ENCODE data around the gene ASCL1.

ASCL1 gene

DNA sequence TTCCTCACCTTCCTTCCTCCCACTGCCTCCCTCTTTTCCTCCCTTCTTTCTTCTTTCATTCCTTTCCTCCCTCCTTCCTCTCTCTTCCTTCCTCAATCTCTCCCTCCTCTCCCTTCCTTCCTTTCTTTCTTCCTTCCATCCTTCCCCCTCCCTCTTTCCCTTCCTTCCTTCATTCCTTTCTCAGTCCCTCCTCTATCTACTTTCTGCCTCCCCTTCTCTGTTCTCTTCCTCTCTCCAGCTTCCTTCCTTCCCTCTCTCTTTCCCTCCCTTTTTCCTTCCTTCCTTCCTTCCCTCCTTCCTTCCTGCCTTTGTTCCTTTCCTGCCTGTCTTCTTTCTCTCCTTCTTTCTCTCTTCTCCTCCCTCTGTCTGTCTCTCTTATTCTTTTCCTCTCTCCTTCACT lies 16.1 kb downstream of the ASCL1 start:
- no peak overlapping the region for H3K27ac ChIP-seq
- no peak for DNase-seq (ENCODE audit: low read depth, low spot score)

DNA sequence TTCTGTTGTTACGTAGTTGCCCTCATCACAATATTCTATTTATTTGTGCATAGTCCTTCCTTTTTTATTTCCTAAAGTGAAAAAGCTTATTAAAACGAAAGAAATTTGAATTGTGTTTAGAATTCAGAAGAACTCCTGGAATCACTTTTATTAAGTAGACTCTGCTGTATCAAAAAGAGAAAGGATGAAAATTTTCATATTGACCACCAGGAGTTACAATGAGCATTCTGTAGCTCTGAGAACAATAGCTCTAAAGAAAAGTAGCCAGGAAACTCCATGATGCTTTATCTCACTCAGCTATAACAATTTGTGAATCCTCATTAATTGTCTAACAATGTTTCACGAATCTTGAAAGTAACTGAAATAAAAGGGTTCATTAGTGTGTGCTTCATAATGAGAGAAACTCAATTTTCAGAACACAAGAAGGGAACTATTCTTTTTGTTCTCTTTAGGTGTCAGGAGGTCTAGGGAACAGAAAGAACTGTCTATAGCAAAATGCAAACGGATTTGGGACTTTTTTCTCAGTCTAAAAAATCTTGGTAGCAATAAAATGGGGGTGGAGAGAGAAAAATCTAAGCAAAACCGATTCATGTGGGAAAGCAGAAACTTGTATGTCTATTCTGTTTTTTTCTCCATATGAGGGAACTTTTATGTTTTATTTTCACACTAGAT lies 19.3 kb downstream of the ASCL1 start:
- no peak for DNase-seq (ENCODE audit: low read depth, low spot score)
- no peak overlapping the region for H3K27ac ChIP-seq

DNA sequence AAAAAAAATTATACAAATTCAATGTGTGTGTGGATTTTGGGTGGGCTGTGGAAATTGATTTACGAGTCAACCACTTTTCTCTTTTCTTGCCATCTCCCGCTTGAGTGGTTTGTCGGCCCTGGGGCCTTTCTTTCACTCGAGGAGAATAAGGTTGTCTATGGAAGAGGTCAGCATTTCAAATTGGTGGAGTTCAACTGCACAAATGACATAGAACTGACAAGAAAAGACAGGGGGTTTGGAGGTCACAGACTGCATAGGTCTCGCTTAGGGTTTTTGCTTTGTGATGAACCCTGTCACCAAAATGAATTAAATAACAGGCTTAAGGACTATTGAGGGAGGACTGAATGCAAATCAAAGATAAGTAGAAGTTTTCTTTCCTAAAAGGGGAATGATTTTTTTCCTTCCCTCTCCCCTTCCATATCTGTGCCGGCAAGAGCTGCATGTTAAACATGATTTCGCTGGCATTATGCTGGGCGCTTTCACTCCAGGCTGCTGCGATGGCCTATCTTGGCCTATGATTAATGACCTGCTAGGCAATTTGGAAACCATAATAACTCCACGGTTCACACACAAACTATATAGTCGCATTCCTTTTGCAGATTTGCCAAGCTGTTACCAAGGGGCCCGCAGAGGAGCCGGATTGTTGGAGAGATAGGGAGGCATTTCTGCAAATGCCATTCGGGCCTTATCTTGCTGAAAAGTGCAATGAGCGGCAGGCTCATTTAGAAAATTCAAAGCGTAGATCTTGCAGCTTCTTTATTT lies 20.7 kb downstream of the ASCL1 start:
- DNase-seq (ENCODE audit: low read depth, low spot score) = no peak
- H3K27ac ChIP-seq = no peak overlapping the region

DNA sequence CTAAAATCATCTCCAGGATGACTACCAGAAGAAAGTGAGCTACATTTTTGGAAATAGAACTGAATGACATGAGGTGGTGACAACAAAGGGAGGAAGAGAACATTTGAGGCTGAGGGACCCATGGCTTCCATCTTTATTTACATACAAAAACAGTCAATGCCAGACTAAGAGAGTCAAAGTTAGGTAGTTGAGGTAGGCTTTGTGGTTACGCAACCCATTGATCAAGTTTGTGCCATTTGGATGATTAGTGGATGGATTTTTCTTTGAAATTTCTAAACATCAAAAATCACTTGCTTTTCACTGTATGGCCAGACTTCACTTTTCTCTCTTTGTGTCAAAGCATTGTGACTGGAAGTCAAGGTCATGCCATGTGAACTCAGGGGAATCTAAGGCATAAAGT lies 22.9 kb downstream of the ASCL1 start:
- DNase-seq (ENCODE audit: low read depth, low spot score) = no peak
- no peak overlapping the region for H3K27ac ChIP-seq

DNA sequence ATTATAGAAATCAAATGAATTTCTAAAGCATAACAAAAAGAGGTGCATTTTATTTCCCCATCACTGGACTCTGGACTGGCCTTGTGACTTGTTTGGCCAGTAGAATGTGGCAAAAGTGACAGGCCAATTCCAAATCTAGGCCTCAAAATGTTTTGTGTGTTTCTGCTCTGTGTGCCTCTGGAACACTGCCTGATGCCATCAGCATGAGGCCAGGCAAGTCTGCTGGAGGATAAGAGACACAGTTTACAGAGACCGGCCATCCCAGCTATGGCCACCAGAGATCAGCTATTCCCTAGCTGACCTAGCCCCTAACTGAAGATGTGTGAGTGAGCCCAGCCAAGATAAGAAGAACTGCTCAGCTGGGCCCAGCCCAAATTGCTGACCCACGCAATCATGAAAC lies 32.9 kb downstream of the ASCL1 start:
- no peak overlapping the region for H3K27ac ChIP-seq
- no peak for DNase-seq (ENCODE audit: low read depth, low spot score)

DNA sequence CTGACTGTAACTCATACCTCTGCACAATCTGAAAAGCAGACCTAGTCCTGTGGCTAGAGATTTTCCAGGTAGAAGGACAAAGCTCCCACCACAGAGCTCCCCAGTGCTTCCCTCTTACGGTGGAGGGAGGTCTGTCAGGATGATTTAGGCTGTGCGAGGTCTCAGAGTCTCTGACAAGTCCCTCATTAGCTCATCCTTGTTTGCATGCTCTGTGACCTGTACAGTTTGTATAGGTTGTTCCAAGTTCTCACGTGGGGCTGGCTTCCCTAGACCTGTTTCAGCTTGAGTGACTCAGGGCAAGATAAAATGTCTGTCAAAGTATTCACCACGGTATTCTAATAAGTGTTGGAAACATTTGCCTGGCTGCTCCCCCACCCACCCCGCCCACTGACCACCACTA lies 34.8 kb downstream of the ASCL1 start:
- no peak overlapping the region for H3K27ac ChIP-seq
- DNase-seq (ENCODE audit: low read depth, low spot score) = no peak

DNA sequence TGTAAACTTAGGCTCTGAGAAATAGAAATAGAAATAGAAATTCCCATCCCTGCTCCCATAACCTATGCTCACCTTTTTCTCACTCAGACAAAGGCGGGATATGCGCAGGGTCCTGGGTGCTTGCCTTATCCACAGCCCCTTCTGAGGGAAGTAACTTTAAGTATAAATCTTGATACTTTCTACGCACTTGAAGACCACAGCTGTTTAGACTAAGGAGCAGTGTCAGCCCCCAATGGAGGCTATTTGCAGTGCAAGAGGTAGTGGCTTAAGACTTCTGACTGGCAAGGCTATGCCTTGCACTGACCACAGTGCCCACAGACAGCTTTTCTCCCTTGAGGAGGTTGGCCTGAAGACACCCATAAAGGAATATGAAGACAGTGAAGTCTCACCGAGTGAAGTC lies 35.2 kb downstream of the ASCL1 start:
- H3K27ac ChIP-seq = no peak overlapping the region

DNA sequence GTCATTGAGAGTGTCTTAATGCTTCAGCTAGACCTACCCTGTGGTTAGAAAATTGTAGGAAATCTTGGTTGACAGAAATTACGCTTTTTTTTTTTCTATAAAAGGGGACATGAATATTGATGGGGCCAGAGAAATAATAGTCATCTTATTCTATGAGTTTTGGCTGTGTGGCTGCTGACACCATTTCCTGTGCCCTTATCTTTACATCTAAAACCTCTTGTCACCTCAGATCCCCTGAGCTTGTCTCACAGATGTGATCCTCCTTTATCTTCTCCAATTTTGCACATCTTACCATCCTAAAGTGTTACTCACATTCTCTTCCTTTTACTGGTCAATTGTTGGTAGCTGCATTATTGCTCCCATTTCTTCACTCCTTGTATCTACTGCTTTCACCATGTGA lies 36.1 kb downstream of the ASCL1 start:
- no peak for DNase-seq (ENCODE audit: low read depth, low spot score)
- H3K27ac ChIP-seq = no peak overlapping the region

More for the DNA sequence above, 35.2 kb downstream of the ASCL1 start:
- DNase-seq (ENCODE audit: low read depth, low spot score) = no peak

DNA sequence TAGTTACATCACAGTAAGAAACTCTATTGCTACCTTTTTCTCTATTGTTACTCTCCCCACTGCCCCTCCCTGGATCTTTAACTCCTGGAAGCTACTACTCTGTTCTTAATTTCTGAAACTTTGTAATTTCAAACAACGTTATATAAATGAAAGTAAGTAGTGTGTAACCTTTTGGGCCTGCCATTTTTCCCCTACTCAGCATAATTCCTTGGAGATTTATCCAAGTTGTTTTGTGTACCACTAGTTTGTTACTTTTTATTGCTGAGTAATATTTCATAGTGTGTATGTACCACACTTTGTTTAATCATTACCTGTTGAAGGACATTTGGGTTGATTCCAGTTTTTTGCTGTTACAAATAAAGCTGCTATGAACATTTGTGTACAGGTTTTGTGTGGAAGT lies 37.9 kb downstream of the ASCL1 start:
- H3K27ac ChIP-seq = no peak overlapping the region
- no peak for DNase-seq (ENCODE audit: low read depth, low spot score)
